HepG2 (cell line): ENCODE measurements around the gene SMURF1.

ENCODE experiments used
- BCL3 ChIP-seq: sonication (generic); formaldehyde crosslinking; IDR thresholded peaks from 2 replicates; pipeline ENCODE4 v1.5.1; 2020; ENCODE audit warnings: mild to moderate bottlenecking, missing genetic modification reagents, moderate library complexity
- DMAP1 ChIP-seq: IDR thresholded peaks from 2 replicates; pipeline ENCODE4 v1.6.1; 2016
- JUN ChIP-seq: sonication (generic); formaldehyde crosslinking; IDR thresholded peaks from 2 replicates; pipeline ENCODE4 v1.4.0; 2020; ENCODE audit warnings: mild to moderate bottlenecking, missing genetic modification reagents
- MED1 ChIP-seq: sonication (generic); formaldehyde crosslinking; IDR thresholded peaks from 2 replicates; pipeline ENCODE4 v1.4.0; 2020; ENCODE audit warnings: missing genetic modification reagents
- STAG1 ChIP-seq: sonication (generic); formaldehyde crosslinking; IDR thresholded peaks from 2 replicates; pipeline ENCODE4 v1.4.0; 2020; ENCODE audit warnings: missing genetic modification reagents
- ZNF781 ChIP-seq: sonication (generic); formaldehyde crosslinking; IDR thresholded peaks from 2 replicates; pipeline ENCODE4 v1.5.1; 2020; ENCODE audit warnings: borderline replicate concordance, mild to moderate bottlenecking, missing genetic modification reagents; ENCODE audit errors: not compliant biosample characterization
- ZSCAN9 ChIP-seq: IDR thresholded peaks from 2 replicates; pipeline ENCODE4 v1.6.1; 2016; ENCODE audit warnings: borderline replicate concordance
- TF ChIP-seq, protein P1 (sequence below): sonication (generic); formaldehyde crosslinking; IDR thresholded peaks from 2 replicates; pipeline ENCODE4 v1.5.0; 2020; ENCODE audit warnings: mild to moderate bottlenecking, missing genetic modification reagents, moderate library complexity

- TF ChIP-seq MED1, result no peak
- peak; percentile 97 for TF ChIP-seq STAG1 (CRISPR knock-in tag)
- TF ChIP-seq DMAP1 (CRISPR knock-in tag), result no peak
- no peak for TF ChIP-seq ZNF781 (CRISPR knock-in tag)
- TF ChIP-seq, protein P1, sequence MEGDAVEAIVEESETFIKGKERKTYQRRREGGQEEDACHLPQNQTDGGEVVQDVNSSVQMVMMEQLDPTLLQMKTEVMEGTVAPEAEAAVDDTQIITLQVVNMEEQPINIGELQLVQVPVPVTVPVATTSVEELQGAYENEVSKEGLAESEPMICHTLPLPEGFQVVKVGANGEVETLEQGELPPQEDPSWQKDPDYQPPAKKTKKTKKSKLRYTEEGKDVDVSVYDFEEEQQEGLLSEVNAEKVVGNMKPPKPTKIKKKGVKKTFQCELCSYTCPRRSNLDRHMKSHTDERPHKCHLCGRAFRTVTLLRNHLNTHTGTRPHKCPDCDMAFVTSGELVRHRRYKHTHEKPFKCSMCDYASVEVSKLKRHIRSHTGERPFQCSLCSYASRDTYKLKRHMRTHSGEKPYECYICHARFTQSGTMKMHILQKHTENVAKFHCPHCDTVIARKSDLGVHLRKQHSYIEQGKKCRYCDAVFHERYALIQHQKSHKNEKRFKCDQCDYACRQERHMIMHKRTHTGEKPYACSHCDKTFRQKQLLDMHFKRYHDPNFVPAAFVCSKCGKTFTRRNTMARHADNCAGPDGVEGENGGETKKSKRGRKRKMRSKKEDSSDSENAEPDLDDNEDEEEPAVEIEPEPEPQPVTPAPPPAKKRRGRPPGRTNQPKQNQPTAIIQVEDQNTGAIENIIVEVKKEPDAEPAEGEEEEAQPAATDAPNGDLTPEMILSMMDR (CRISPR knock-in tag), result peak; percentile 92
- no peak for TF ChIP-seq JUN (CRISPR knock-in tag)
- no peak for TF ChIP-seq ZSCAN9 (CRISPR knock-in tag)
- no peak for TF ChIP-seq BCL3
Measured at GRCh38 chr7:99040104-99040958, 103.6 kb downstream of the SMURF1 start.
